Cardiac muscle cell (in vitro differentiated cells and primary cell): Measurements from ENCODE around the gene CHST9. TPM values are rescaled to one million over a fixed set of nuclear protein-coding genes. Genes with fewer than 3 reads are reported as not detected.

Experiments
- DNase-seq, 2 donors: peaks; one replicate each; pipeline versions ENCODE4 v3.0.0 to v3.0.0-alpha.2; 2010 to 2017; ENCODE audit warnings: low read depth in 1 of 2, low spot score in 1 of 2
- H3K27ac ChIP-seq: fragments of 200-600 bp; sonication (generic); 2 replicates; pipeline ENCODE4 v1.5.1; 2016
- H3K27me3 ChIP-seq: fragments of 200-600 bp; sonication (generic); 2 replicates; pipeline ENCODE4 v1.6.0; 2016; ENCODE audit warnings: control low read depth
- H3K36me3 ChIP-seq: fragments of 200-600 bp; sonication (generic); 2 replicates; pipeline ENCODE4 v1.5.1; 2016; ENCODE audit warnings: control low read depth
- H3K4me1 ChIP-seq: fragments of 200-600 bp; sonication (generic); 2 replicates; pipeline ENCODE4 v1.8.1; 2017; ENCODE audit warnings: low read depth, mild to moderate bottlenecking, mixed run types
- H3K4me3 ChIP-seq: fragments of 200-600 bp; sonication (generic); 2 replicates; pipeline ENCODE4 v1.5.1; 2016; ENCODE audit warnings: mild to moderate bottlenecking
- H3K9me3 ChIP-seq: fragments of 200-600 bp; sonication (generic); 2 replicates; pipeline ENCODE4 v1.5.1; 2017; ENCODE audit warnings: low read depth, mild to moderate bottlenecking, control low read depth
- CTCF ChIP-seq: IDR thresholded peaks from 2 replicates; pipeline ENCODE4 v1.5.1; 2012; ENCODE audit warnings: low read depth, mild to moderate bottlenecking, low read length
- polyA plus RNA-seq: library from polyadenylated mRNA; unstranded; fragments of >200 nt; fragmentation: Nextera tagmentation; extraction: Ambion mirVana; gene quantifications from 2 replicates; pipeline ENCODE4 v1.2.1, GENCODE V29; 2016
- total RNA-seq: library from RNA; depleted of rRNA; stranded (reverse); fragments of >200 nt; gene quantifications from 2 replicates; pipeline ENCODE4 v1.2.3, GENCODE V29; 2016

CHST9 gene
- total and polyA plus RNA-seq, 2 experiments from 2014 or later: 0.36 TPM; not detected in 1

GRCh38 chr18:27064673-27065072 is 120.4 kb downstream of the CHST9 start:
- TF ChIP-seq CTCF: no peak
- no peak for DNase-seq
- H3K4me3 ChIP-seq: no peak overlapping the region

GRCh38 chr18:27062802-27063201 is 122.3 kb downstream of the CHST9 start:
- no peak overlapping the region for H3K4me3 ChIP-seq
- no peak for DNase-seq
- H3K27me3 ChIP-seq: no peaks in the 10 kb centered on the region
- H3K36me3 ChIP-seq: no peaks in the 10 kb centered on the region
- no peak overlapping the region for H3K27ac ChIP-seq
- no peaks in the 10 kb centered on the region for H3K4me1 ChIP-seq
- no peaks in the 10 kb centered on the region for H3K9me3 ChIP-seq
- no peak for TF ChIP-seq CTCF

More at GRCh38 chr18:27064673-27065072, 120.4 kb downstream of the CHST9 start:
- Histone ChIP-seq H3K27ac (no peak overlapping the region), H3K9me3 (no peaks in the 10 kb centered on the region), H3K27me3 (no peaks in the 10 kb centered on the region), H3K36me3 (no peaks in the 10 kb centered on the region), H3K4me1 (no peaks in the 10 kb centered on the region)

- Histone ChIP-seq H3K27ac (no peak overlapping the region), H3K9me3 (no peaks in the 10 kb centered on the region), H3K27me3 (no peaks in the 10 kb centered on the region), H3K4me3 (no peak overlapping the region), H3K4me1 (no peaks in the 10 kb centered on the region), H3K36me3 (no peaks in the 10 kb centered on the region)
- DNase-seq: no peak
- no peak for TF ChIP-seq CTCF
Observed at GRCh38 chr18:27061488-27062095, 123.5 kb downstream of the CHST9 start.

GRCh38 chr18:27057519-27058234 is 127.4 kb downstream of the CHST9 start:
- DNase-seq: peak in 1 of 2 donors; percentile 5
- H3K27ac ChIP-seq: no peak overlapping the region
- no peaks in the 10 kb centered on the region for H3K4me1 ChIP-seq
- H3K36me3 ChIP-seq: no peaks in the 10 kb centered on the region
- H3K9me3 ChIP-seq: no peaks in the 10 kb centered on the region
- no peaks in the 10 kb centered on the region for H3K27me3 ChIP-seq
- TF ChIP-seq CTCF: no peak
- H3K4me3 ChIP-seq: no peak overlapping the region

GRCh38 chr18:27054926-27055325 is 130.2 kb downstream of the CHST9 start:
- Histone ChIP-seq H3K27me3 (no peaks in the 10 kb centered on the region), H3K4me1 (no peaks in the 10 kb centered on the region), H3K9me3 (no peaks in the 10 kb centered on the region), H3K27ac (no peak overlapping the region), H3K4me3 (no peak overlapping the region), H3K36me3 (no peaks in the 10 kb centered on the region)
- no peak for TF ChIP-seq CTCF
- no peak for DNase-seq
